ENCODE results near the gene MBIP.

Gene MBIP

DNA sequence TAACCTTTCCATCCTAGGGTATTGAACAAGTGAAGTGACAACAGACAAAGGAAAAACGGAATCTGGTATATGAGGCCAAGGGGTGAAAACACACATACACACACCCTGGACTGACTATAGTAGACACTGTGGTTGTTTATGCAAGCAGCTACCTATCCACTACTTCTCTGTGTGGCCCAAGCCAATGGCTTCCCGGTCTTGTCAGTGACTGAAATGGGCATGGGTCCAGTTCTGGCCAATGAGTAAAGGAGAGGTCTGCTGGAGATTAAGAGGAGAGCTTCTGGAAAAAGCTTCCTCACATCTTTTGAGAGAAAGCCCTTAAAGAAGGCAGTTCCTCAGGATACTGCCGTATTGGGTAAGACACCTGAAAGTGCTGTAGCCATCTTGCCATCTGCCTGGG lies 19.3 kb downstream of the MBIP start:
- no peaks in the 10 kb centered on the region for H3K27me3 ChIP-seq (ENCODE audit: insufficient read depth, poor library complexity, severe bottlenecking)
- H3K4me3 ChIP-seq (replicated peaks; ENCODE audit: insufficient read depth, low read length), result no peak overlapping the region
- H3K27ac ChIP-seq (replicated peaks), result no peak overlapping the region
- no peak for DNase-seq (ENCODE audit: low read depth in 1 of 2, low spot score in 1 of 2)
- TF ChIP-seq POLR2AphosphoS5 (IDR thresholded peaks at IDR 0.05; ENCODE audit: low read depth), result no peak
- no peak for TF ChIP-seq GABPA (IDR thresholded peaks at IDR 0.05; ENCODE audit: low read depth)
- TF ChIP-seq, protein P1, sequence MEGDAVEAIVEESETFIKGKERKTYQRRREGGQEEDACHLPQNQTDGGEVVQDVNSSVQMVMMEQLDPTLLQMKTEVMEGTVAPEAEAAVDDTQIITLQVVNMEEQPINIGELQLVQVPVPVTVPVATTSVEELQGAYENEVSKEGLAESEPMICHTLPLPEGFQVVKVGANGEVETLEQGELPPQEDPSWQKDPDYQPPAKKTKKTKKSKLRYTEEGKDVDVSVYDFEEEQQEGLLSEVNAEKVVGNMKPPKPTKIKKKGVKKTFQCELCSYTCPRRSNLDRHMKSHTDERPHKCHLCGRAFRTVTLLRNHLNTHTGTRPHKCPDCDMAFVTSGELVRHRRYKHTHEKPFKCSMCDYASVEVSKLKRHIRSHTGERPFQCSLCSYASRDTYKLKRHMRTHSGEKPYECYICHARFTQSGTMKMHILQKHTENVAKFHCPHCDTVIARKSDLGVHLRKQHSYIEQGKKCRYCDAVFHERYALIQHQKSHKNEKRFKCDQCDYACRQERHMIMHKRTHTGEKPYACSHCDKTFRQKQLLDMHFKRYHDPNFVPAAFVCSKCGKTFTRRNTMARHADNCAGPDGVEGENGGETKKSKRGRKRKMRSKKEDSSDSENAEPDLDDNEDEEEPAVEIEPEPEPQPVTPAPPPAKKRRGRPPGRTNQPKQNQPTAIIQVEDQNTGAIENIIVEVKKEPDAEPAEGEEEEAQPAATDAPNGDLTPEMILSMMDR (IDR thresholded peaks at IDR 0.05; ENCODE audit: insufficient read depth, low read length), result no peak
- no peak for TF ChIP-seq SPI1 (IDR thresholded peaks at IDR 0.05; ENCODE audit: borderline replicate concordance, low read depth)
- TF ChIP-seq, protein P2, sequence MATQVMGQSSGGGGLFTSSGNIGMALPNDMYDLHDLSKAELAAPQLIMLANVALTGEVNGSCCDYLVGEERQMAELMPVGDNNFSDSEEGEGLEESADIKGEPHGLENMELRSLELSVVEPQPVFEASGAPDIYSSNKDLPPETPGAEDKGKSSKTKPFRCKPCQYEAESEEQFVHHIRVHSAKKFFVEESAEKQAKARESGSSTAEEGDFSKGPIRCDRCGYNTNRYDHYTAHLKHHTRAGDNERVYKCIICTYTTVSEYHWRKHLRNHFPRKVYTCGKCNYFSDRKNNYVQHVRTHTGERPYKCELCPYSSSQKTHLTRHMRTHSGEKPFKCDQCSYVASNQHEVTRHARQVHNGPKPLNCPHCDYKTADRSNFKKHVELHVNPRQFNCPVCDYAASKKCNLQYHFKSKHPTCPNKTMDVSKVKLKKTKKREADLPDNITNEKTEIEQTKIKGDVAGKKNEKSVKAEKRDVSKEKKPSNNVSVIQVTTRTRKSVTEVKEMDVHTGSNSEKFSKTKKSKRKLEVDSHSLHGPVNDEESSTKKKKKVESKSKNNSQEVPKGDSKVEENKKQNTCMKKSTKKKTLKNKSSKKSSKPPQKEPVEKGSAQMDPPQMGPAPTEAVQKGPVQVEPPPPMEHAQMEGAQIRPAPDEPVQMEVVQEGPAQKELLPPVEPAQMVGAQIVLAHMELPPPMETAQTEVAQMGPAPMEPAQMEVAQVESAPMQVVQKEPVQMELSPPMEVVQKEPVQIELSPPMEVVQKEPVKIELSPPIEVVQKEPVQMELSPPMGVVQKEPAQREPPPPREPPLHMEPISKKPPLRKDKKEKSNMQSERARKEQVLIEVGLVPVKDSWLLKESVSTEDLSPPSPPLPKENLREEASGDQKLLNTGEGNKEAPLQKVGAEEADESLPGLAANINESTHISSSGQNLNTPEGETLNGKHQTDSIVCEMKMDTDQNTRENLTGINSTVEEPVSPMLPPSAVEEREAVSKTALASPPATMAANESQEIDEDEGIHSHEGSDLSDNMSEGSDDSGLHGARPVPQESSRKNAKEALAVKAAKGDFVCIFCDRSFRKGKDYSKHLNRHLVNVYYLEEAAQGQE (IDR thresholded peaks at IDR 0.05; ENCODE audit: insufficient replicate concordance, low read depth), result no peak

DNA sequence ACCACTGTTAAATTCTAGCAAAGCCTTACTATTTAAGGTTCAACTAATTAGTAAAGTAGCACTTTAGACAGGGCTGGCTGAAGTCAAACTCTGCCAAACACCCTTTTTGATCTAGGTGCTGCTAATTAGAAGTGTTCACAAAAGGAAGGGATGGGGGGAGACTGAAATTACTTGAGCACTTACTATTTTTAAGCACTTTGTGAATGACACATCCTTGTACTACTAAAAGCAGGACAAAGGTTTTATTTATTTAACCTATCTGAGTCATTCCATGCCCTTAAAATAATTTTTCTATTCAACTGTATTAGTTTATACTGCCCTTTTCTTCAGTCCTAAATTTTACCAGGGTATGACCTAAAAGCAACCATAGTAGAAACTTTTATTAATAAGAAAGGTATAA lies 20.1 kb downstream of the MBIP start:
- no peaks in the 10 kb centered on the region for H3K27me3 ChIP-seq (ENCODE audit: insufficient read depth, poor library complexity, severe bottlenecking)
- TF ChIP-seq, protein P1 (IDR thresholded peaks at IDR 0.05; ENCODE audit: insufficient read depth, low read length), result no peak
- TF ChIP-seq SPI1 (IDR thresholded peaks at IDR 0.05; ENCODE audit: borderline replicate concordance, low read depth) (no peak), POLR2AphosphoS5 (IDR thresholded peaks at IDR 0.05; ENCODE audit: low read depth) (no peak), GABPA (IDR thresholded peaks at IDR 0.05; ENCODE audit: low read depth) (no peak)
- no peak overlapping the region for H3K27ac ChIP-seq (replicated peaks)
- no peak overlapping the region for H3K4me3 ChIP-seq (replicated peaks; ENCODE audit: insufficient read depth, low read length)
- no peak for DNase-seq (ENCODE audit: low read depth in 1 of 2, low spot score in 1 of 2)

DNA sequence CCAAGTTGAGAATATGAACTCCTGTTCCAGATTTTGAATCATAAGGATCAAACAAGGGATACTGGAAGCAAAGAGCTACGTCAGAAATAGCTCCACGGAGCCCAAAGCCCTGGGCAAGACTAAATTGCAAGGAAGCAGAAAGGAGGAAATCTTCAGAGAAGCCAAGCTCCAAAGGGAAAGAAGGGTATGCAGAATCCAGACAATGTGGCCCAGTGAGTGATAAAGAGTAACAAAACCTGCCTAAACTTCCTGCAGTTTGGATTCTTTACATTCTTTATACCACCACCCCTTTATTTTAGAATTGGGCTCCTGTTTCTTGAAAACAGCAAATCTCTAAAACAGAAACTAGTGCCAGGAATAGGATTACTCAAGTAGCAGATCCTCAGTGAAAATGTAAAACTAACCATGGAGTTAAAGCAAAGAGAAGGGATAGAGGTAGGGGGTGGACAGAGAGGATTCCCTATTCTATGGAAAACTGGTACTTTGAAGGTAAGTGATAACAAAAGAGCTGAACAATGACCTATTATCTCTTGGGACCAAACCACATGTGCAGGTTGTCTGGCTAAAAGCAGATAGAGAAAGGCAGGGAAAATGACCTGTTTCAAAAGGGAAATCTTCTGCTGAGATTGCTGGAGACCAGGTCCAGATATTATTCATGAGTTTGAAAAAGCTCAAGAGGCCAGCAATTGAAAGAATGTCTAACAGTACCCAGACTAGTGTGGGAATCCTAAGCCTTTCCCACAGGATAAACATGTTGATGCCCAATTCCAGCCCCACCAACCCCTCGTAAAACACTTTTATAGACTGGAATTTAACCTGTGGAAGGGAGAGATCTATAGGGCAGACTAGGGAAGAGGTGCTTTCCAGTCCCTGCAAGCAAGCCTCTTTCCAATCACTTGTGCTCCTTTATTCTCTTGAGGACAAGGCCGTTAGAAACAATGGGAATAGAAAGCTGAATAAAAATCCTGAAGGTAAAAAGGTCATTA lies 24.5 kb downstream of the MBIP start:
- no peak for DNase-seq (ENCODE audit: low read depth in 1 of 2, low spot score in 1 of 2)
- Histone ChIP-seq H3K27ac (replicated peaks) (no peak overlapping the region), H3K4me3 (replicated peaks; ENCODE audit: insufficient read depth, low read length) (no peak overlapping the region), H3K27me3 (ENCODE audit: insufficient read depth, poor library complexity, severe bottlenecking) (no peaks in the 10 kb centered on the region)
- TF ChIP-seq POLR2AphosphoS5 (IDR thresholded peaks at IDR 0.05; ENCODE audit: low read depth), result no peak; the same call in 1 of the 2 replicates
- TF ChIP-seq, protein P2 (IDR thresholded peaks at IDR 0.05; ENCODE audit: insufficient replicate concordance, low read depth), result no peak
- TF ChIP-seq, protein P1 (IDR thresholded peaks at IDR 0.05; ENCODE audit: insufficient read depth, low read length), result no peak
- no peak for TF ChIP-seq SPI1 (IDR thresholded peaks at IDR 0.05; ENCODE audit: borderline replicate concordance, low read depth)
- TF ChIP-seq GABPA (IDR thresholded peaks at IDR 0.05; ENCODE audit: low read depth), result no peak
